ENCODE data around the gene MICAL3.
"Not testable (repeated sequence)": the region's sequence is repeated elsewhere in the genome, so short reads cannot be mapped to it uniquely, and the experiment has no call there.

The MICAL3 gene

GRCh38 chr22:17878941-17879340, 145.4 kb downstream of the MICAL3 start:
- no peak for DNase-seq

- DNase-seq, result no peak
These were observed 146.1 kb downstream of the MICAL3 start for GRCh38 chr22:17878186-17878694.

GRCh38 chr22:17876878-17877855, 147.2 kb downstream of the MICAL3 start:
- DNase-seq, result not testable (repeated sequence)

GRCh38 chr22:17876306-17876831, 148.0 kb downstream of the MICAL3 start:
- no peak for DNase-seq

- DNase-seq, result no peak
These were observed 148.7 kb downstream of the MICAL3 start for GRCh38 chr22:17875631-17876030.

GRCh38 chr22:17875156-17875555, 149.2 kb downstream of the MICAL3 start:
- no peak for DNase-seq

GRCh38 chr22:17874231-17874905, 150.0 kb downstream of the MICAL3 start:
- DNase-seq, result no peak

GRCh38 chr22:17873804-17874203, 150.6 kb downstream of the MICAL3 start:
- DNase-seq, result no peak

GRCh38 chr22:17873116-17873515, 151.2 kb downstream of the MICAL3 start:
- no peak for DNase-seq

- DNase-seq, result no peak
These were observed 151.9 kb downstream of the MICAL3 start for GRCh38 chr22:17872471-17872870.

- no peak for DNase-seq
These were observed 152.5 kb downstream of the MICAL3 start for GRCh38 chr22:17871726-17872458.

- DNase-seq, result no peak
These were observed 154.0 kb downstream of the MICAL3 start for GRCh38 chr22:17870407-17870806.

- DNase-seq, result no peak
These were observed 154.9 kb downstream of the MICAL3 start for GRCh38 chr22:17869285-17870096.

- DNase-seq, result no peak
These were observed 155.6 kb downstream of the MICAL3 start for GRCh38 chr22:17868771-17869170.

GRCh38 chr22:17867160-17867785, 157.1 kb downstream of the MICAL3 start:
- no peak for DNase-seq

GRCh38 chr22:17866621-17867020, 157.7 kb downstream of the MICAL3 start:
- no peak for DNase-seq

GRCh38 chr22:17866127-17866526, 158.2 kb downstream of the MICAL3 start:
- no peak for DNase-seq

GRCh38 chr22:17865183-17866055, 158.9 kb downstream of the MICAL3 start:
- DNase-seq, result no peak

- DNase-seq, result no peak
These were observed 159.8 kb downstream of the MICAL3 start for GRCh38 chr22:17864398-17865182.

Measured in central memory CD4-positive, alpha-beta T cell (primary cell).